Measurements from ENCODE around the gene FBXL16. TPM values are rescaled to one million over a fixed set of nuclear protein-coding genes. Genes with fewer than 3 reads are reported as not detected.

Gene FBXL16
- polyA plus RNA-seq, 1 experiment: 0.67 TPM

Other genes with a start within 250 kb of the FBXL16 start
- gene CAPN15, start 178.1 kb downstream of the FBXL16 start, polyA plus RNA-seq (2011; rRNA removed): 8.4 and 12.9 TPM in 2 replicates
- not detected in 2 replicates for gene PRR35, start 145.4 kb downstream of the FBXL16 start, polyA plus RNA-seq (2011; rRNA removed)
- 0.31 and 0.66 TPM in 2 replicates for gene NHLRC4, start 138.8 kb downstream of the FBXL16 start, polyA plus RNA-seq (2011; rRNA removed)
- 15.4 and 26.6 TPM in 2 replicates for gene PIGQ, start 135.8 kb downstream of the FBXL16 start, polyA plus RNA-seq (2011; rRNA removed)
- gene RAB40C, start 115.7 kb downstream of the FBXL16 start, polyA plus RNA-seq (2011; rRNA removed): 6.5 and 7.6 TPM in 2 replicates
- gene WFIKKN1, start 74.8 kb downstream of the FBXL16 start, polyA plus RNA-seq (2011; rRNA removed): not detected in 2 replicates
- 77.2 and 105 TPM in 2 replicates for gene METTL26, start 69.5 kb downstream of the FBXL16 start, polyA plus RNA-seq (2011; rRNA removed)
- 10.6 and 16.5 TPM in 2 replicates for gene MCRIP2, start 64.0 kb downstream of the FBXL16 start, polyA plus RNA-seq (2011; rRNA removed)
- 6.2 and 10.0 TPM in 2 replicates for gene WDR90, start 56.4 kb downstream of the FBXL16 start, polyA plus RNA-seq (2011; rRNA removed)
- 37.1 and 81.7 TPM in 2 replicates for gene RHOT2, start 37.7 kb downstream of the FBXL16 start, polyA plus RNA-seq (2011; rRNA removed)
- 0.74 and 1.3 TPM in 2 replicates for gene RHBDL1, start 30.1 kb downstream of the FBXL16 start, polyA plus RNA-seq (2011; rRNA removed)
- 75.9 and 148 TPM in 2 replicates for gene STUB1, start 25.4 kb downstream of the FBXL16 start, polyA plus RNA-seq (2011; rRNA removed)
- 54.8 and 91.8 TPM in 2 replicates for gene JMJD8, start 21.5 kb downstream of the FBXL16 start, polyA plus RNA-seq (2011; rRNA removed)
- gene WDR24, start 15.4 kb downstream of the FBXL16 start, polyA plus RNA-seq (2011; rRNA removed): 2.2 and 3.7 TPM in 2 replicates
- gene METRN, start 9.3 kb upstream of the FBXL16 start, polyA plus RNA-seq (2011; rRNA removed): 33.7 and 40.3 TPM in 2 replicates
- gene ANTKMT, start 15.3 kb upstream of the FBXL16 start, polyA plus RNA-seq (2011; rRNA removed): 7.7 and 10.7 TPM in 2 replicates
- 0.77 and 2.4 TPM in 2 replicates for gene CCDC78, start 20.6 kb upstream of the FBXL16 start, polyA plus RNA-seq (2011; rRNA removed)
- gene HAGHL, start 21.3 kb upstream of the FBXL16 start, polyA plus RNA-seq (2011; rRNA removed): 4.3 and 7.0 TPM in 2 replicates
- 16.1 and 23.1 TPM in 2 replicates for gene CIAO3, start 35.2 kb upstream of the FBXL16 start, polyA plus RNA-seq (2011; rRNA removed)
- gene MSLN, start 54.9 kb upstream of the FBXL16 start, polyA plus RNA-seq (2011; rRNA removed): 0.25 and 0.67 TPM in 2 replicates
- 13.7 and 24.7 TPM in 2 replicates for gene RPUSD1, start 82.6 kb upstream of the FBXL16 start, polyA plus RNA-seq (2011; rRNA removed)
- gene CHTF18, start 82.8 kb upstream of the FBXL16 start, polyA plus RNA-seq (2011; rRNA removed): 2.6 and 6.1 TPM in 2 replicates
- not detected in 2 replicates for gene GNG13, start 94.9 kb upstream of the FBXL16 start, polyA plus RNA-seq (2011; rRNA removed)